GM23338 (cell line): Measurements from ENCODE around the gene SMAD1.

Experiments
- CREB1 ChIP-seq: fragments of 250-450 bp; sonication (Bioruptor Pico); IDR thresholded peaks from 2 replicates; pipeline ENCODE4 v1.5.0; 2020; ENCODE audit warnings: low read depth, mild to moderate bottlenecking, moderate library complexity
- EZH2 ChIP-seq: fragments of 200-600 bp; sonication (generic); IDR thresholded peaks from one replicate; pipeline ENCODE4 v1.8.0; 2017; ENCODE audit warnings: antibody characterized with exemption, mild to moderate bottlenecking, low read depth; ENCODE audit not compliant: unreplicated experiment
- EZH2phosphoT487 ChIP-seq: fragments of 200-600 bp; sonication (generic); IDR thresholded peaks from one replicate; pipeline ENCODE4 v1.8.1; 2018; ENCODE audit warnings: antibody characterized with exemption; ENCODE audit not compliant: unreplicated experiment
- JUNB ChIP-seq: IDR thresholded peaks from one replicate; pipeline ENCODE4 v1.6.1; 2016; ENCODE audit warnings: antibody characterized with exemption; ENCODE audit not compliant: unreplicated experiment
- POLR2AphosphoS5 ChIP-seq: IDR thresholded peaks from 2 replicates; pipeline ENCODE4 v1.6.1; 2016; ENCODE audit warnings: antibody characterized with exemption, low read depth
- TF ChIP-seq, protein P1 (sequence below), 2 experiments: fragments of 200-600 bp in 1 of 2; sonication (generic) in 1 of 2; conservative IDR thresholded peaks; 2 replicates each; pipeline versions ENCODE4 v1.5.1 to v1.6.1; 2016 to 2017; ENCODE audit warnings: antibody characterized with exemption in 2 of 2, low read depth in 2 of 2, mild to moderate bottlenecking in 2 of 2, moderate library complexity in 1 of 2

DNA sequence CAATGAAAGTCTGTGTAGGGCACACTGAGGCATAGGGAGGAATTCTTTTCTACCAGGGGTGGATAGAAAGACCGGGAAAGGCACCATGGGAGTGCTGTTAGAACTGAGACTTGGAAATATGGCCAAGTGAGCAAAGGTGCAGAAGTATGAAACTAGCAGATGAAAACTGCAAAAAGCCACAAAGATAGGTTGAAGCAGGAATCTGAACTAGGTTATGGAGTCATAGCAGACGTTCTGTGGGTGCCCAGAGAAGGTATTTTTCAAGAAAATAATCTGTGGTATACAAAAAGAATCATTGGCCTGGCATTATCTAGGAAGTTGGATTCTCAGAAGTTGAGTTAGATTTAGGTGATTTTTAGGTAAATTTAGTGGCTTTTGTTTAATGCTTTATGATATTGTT is 48.5 kb downstream of the SMAD1 start:
- TF ChIP-seq, protein P1, sequence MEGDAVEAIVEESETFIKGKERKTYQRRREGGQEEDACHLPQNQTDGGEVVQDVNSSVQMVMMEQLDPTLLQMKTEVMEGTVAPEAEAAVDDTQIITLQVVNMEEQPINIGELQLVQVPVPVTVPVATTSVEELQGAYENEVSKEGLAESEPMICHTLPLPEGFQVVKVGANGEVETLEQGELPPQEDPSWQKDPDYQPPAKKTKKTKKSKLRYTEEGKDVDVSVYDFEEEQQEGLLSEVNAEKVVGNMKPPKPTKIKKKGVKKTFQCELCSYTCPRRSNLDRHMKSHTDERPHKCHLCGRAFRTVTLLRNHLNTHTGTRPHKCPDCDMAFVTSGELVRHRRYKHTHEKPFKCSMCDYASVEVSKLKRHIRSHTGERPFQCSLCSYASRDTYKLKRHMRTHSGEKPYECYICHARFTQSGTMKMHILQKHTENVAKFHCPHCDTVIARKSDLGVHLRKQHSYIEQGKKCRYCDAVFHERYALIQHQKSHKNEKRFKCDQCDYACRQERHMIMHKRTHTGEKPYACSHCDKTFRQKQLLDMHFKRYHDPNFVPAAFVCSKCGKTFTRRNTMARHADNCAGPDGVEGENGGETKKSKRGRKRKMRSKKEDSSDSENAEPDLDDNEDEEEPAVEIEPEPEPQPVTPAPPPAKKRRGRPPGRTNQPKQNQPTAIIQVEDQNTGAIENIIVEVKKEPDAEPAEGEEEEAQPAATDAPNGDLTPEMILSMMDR (conservative IDR thresholded peaks at IDR 0.05; ENCODE audit: low read depth in 2 of 2), result no peak
- TF ChIP-seq EZH2 (no peak), POLR2AphosphoS5 (no peak), EZH2phosphoT487 (no peak), JUNB (no peak), CREB1 (CRISPR knock-in tag) (no peak)
